ENCODE data around the gene PDLIM4. TPM values are rescaled to one million over a fixed set of nuclear protein-coding genes. Genes with fewer than 3 reads are reported as not detected.

PDLIM4 gene
- polyA plus RNA-seq, 1 experiment, result 31.0 TPM

- Histone ChIP-seq H3K4me3 (ENCODE audit: low read depth, low read length) (no peak overlapping the region), H3K27me3 (ENCODE audit: control insufficient read depth, insufficient read depth, low read length) (no peaks in the 10 kb centered on the region), H3K36me3 (ENCODE audit: control insufficient read depth, insufficient read depth, low read length) (0 out of 2 replicates have a peak, but pooled peaks cover 2% of the 10 kb centered on the region)
- CTCF ChIA-PET, result interaction anchor here (1.0 to 1.2 kb wide), 2 partner anchors 28 to 63 kb away, joined by 4 to 6 read pairs; no protein-coding TSS in a partner anchor
- TF ChIP-seq CTCF (IDR thresholded peaks at IDR 0.05; ENCODE audit: insufficient read depth, low read depth, low read length), result no peak
- no peak for DNase-seq (ENCODE audit: low read depth)
- POLR2A ChIA-PET, result no interaction called here
Observed at GRCh38 chr5:132300577-132301343, 43.3 kb downstream of the PDLIM4 start.

- H3K27me3 ChIP-seq (ENCODE audit: control insufficient read depth, insufficient read depth, low read length), result no peaks in the 10 kb centered on the region
- 0 out of 2 replicates have a peak, but pooled peaks cover 1% of the 10 kb centered on the region for H3K36me3 ChIP-seq (ENCODE audit: control insufficient read depth, insufficient read depth, low read length)
- DNase-seq (ENCODE audit: low read depth), result no peak
- TF ChIP-seq CTCF (IDR thresholded peaks at IDR 0.05; ENCODE audit: insufficient read depth, low read depth, low read length), result no peak
- ChIA-PET POLR2A (no interaction called here), CTCF (interaction anchor here (1.2 kb wide), 1 partner anchor 64 kb away, joined by 6 read pairs; no protein-coding TSS in a partner anchor)
- no peak overlapping the region for H3K4me3 ChIP-seq (ENCODE audit: low read depth, low read length)
Observed at GRCh38 chr5:132301344-132302271, 44.1 kb downstream of the PDLIM4 start.

GRCh38 chr5:132302413-132302812, 44.9 kb downstream of the PDLIM4 start:
- no peak for DNase-seq (ENCODE audit: low read depth)
- CTCF ChIA-PET, result interaction anchor here (0.6 to 0.8 kb wide), 2 partner anchors 22 to 122 kb away, joined by 3 read pairs; no protein-coding TSS in a partner anchor
- TF ChIP-seq CTCF (IDR thresholded peaks at IDR 0.05; ENCODE audit: insufficient read depth, low read depth, low read length), result no peak
- POLR2A ChIA-PET, result no interaction called here
- no peaks in the 10 kb centered on the region for H3K27me3 ChIP-seq (ENCODE audit: control insufficient read depth, insufficient read depth, low read length)
- 0 out of 2 replicates have a peak, but pooled peaks cover 1% of the 10 kb centered on the region for H3K36me3 ChIP-seq (ENCODE audit: control insufficient read depth, insufficient read depth, low read length)
- H3K4me3 ChIP-seq (ENCODE audit: low read depth, low read length), result no peak overlapping the region

- no peak for TF ChIP-seq CTCF (IDR thresholded peaks at IDR 0.05; ENCODE audit: insufficient read depth, low read depth, low read length)
- DNase-seq (ENCODE audit: low read depth), result no peak
- Histone ChIP-seq H3K27me3 (ENCODE audit: control insufficient read depth, insufficient read depth, low read length) (no peaks in the 10 kb centered on the region), H3K36me3 (ENCODE audit: control insufficient read depth, insufficient read depth, low read length) (0 out of 2 replicates have a peak, but pooled peaks cover 1% of the 10 kb centered on the region), H3K4me3 (ENCODE audit: low read depth, low read length) (no peak overlapping the region)
- ChIA-PET CTCF (interaction anchor here (0.6 to 1.2 kb wide), 4 partner anchors 21 to 666 kb away, joined by 3 read pairs; no protein-coding TSS in a partner anchor), POLR2A (no interaction called here)
Observed at GRCh38 chr5:132303589-132303988, 46.1 kb downstream of the PDLIM4 start.

- CTCF ChIA-PET, result no interaction called here
- Histone ChIP-seq H3K4me3 (ENCODE audit: low read depth, low read length) (no peak overlapping the region), H3K27me3 (ENCODE audit: control insufficient read depth, insufficient read depth, low read length) (no peaks in the 10 kb centered on the region), H3K36me3 (ENCODE audit: control insufficient read depth, insufficient read depth, low read length) (0 out of 2 replicates have a peak, but pooled peaks cover 1% of the 10 kb centered on the region)
- POLR2A ChIA-PET, result no interaction called here
- no peak for DNase-seq (ENCODE audit: low read depth)
- TF ChIP-seq CTCF (IDR thresholded peaks at IDR 0.05; ENCODE audit: insufficient read depth, low read depth, low read length), result no peak
Observed at GRCh38 chr5:132305420-132305819, 47.9 kb downstream of the PDLIM4 start.
